GM12801 (cell line): ENCODE data around the gene GPC5.

Experiments
- TF ChIP-seq, protein P1 (sequence below): IDR thresholded peaks from one replicate; pipeline ENCODE4 v1.5.1; 2011; ENCODE audit warnings: control low read depth; ENCODE audit not compliant: insufficient read length; ENCODE audit errors: extremely low read depth

The GPC5 gene

DNA sequence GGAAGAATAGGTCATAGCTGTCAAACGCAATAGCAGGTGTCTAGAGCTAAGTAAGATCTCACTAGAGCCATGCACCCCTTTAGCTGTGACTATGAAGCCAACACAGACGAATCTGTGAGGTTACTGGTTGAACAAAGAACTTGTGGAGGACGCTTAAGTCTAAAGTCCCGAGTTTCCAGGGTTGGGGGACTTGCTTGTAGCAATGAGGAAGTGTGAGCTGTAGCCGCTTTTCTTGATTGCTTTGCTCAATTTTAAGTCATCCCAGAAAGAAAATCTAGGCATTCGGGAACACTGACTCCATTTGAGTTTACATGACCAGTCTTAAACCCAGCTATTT is 1.6 kb downstream of the GPC5 start:
- TF ChIP-seq, protein P1, sequence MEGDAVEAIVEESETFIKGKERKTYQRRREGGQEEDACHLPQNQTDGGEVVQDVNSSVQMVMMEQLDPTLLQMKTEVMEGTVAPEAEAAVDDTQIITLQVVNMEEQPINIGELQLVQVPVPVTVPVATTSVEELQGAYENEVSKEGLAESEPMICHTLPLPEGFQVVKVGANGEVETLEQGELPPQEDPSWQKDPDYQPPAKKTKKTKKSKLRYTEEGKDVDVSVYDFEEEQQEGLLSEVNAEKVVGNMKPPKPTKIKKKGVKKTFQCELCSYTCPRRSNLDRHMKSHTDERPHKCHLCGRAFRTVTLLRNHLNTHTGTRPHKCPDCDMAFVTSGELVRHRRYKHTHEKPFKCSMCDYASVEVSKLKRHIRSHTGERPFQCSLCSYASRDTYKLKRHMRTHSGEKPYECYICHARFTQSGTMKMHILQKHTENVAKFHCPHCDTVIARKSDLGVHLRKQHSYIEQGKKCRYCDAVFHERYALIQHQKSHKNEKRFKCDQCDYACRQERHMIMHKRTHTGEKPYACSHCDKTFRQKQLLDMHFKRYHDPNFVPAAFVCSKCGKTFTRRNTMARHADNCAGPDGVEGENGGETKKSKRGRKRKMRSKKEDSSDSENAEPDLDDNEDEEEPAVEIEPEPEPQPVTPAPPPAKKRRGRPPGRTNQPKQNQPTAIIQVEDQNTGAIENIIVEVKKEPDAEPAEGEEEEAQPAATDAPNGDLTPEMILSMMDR = no peak

DNA sequence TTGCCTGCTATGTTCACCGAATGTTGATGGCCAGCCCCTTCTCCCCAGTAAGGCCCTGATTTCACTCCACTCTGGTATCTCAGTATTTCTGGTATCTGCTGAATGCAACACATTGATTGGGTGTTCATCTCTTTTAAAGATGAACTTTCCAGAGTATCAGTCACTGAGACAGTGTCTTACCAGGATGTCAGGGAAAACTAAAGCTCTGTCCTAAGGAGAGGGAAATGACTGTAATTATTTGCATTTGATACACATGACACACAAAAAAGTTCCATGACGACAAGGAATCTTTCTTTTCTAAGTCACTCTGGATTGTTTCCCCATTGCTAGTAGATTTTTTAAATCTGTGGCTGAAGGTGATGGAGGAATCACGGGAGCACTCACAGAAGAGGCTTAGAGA is 2.2 kb downstream of the GPC5 start:
- TF ChIP-seq, protein P1 = no peak

DNA sequence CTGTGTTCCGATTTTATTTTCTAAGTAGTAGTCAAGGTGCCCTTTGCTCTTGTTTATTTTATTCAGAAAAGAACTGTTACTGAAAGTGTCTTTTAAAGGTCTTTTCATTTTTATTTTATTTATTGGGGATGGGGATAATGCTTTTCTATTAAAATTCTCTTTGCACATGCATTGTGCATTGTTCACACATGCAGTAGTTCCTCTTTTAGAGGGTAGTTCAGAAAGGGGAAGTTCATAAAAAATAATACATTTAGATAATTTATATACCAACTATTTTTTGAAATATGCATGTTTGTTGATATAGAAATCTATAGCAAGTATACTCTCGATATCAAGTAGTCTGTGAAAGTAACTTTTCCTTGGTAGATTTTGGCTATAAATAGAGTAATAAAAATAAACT is 3.5 kb downstream of the GPC5 start:
- TF ChIP-seq, protein P1 = no peak

DNA sequence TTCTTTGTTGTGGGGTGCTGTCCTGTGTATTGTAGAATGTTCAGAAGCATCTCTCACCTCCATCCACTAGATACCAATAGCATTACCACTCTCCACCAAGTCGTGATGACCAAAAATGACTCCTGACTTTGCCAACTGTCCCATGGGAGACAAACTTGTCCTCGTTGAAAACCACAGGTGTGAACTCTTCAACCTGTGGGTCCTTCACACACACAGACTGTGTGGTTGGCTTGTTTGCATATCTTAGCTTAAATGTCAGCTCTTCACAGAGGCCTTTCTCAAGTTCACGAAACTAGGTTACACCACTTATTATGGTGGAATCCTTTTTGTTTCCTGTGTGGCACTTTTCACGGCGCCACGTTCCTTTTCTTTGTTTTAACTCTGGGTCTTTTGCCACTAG is 6.8 kb downstream of the GPC5 start:
- TF ChIP-seq, protein P1 = no peak

DNA sequence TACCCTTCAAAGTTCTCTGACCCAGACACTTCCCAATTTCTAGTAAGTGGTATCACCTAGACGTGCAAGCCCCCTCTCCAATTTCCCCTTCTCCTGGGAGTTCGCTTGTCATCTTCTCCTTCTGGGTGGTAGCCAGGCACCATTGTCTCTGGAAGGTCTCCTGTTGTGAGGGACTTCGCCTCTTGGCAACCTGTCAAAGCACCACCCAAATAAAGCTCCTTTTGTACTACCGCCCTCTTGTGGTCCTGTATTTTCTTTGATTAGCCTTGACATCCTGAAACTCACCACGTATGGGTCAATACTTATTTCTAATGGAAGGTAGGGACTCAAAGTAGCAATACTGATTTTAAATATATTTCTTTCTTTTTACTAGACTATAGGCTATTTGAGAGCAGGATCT is 8.2 kb downstream of the GPC5 start:
- TF ChIP-seq, protein P1 = no peak

DNA sequence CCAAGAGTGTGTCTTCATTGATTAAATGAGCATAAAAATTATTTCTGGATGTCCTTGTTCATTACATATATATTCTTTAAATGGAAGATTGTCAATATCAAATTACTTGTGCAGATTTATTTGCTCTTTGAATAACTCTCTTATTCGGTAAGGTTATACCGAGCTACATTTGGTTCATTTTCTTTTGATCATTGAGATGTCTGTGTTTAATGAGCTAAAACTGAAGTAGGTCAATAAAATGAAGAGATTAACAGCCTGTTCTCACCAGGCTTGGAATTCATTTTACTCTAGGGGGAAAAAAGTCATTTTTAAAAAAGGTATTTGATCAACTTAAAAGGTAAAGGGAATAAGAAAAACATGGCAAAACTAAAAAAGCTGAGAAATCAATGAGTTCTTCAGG is 10.6 kb downstream of the GPC5 start:
- TF ChIP-seq, protein P1 = no peak

DNA sequence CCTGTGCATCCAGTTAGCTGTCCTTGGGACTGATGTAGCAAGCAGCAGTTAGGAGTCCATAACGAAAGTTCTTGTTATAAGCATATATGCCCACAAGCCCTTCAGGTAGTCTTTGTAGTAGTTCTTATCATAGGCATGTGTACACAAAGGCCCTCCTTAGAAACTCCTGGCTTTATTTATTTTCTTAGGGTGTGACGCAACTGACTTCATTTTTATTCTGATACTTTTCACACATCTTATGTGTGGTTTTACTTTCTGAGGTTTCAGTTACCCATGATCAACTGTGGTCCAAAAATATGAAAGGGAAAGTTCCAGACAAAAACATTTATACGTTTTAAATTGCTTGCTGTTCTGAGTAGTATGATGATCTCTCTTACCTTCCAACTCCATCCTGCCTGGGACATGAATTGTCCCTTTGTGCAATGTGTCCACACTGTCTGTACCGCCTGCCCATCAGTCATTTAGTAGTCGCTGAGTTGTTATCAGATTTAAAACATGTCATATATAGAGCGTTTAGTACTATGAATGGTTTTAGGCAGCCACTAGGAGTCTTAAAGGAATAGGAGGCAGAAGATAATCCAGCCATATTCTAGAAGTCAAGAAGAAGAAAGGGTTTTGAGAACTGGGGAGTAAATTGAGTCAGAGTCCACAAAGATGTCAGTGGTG is 19.4 kb downstream of the GPC5 start:
- TF ChIP-seq, protein P1 = no peak
